H1 (cell line): ENCODE results near the gene ZNF48.
A peak's percentile ranks its signal among the peaks of the same experiment; 100 is the strongest.

Source experiments
- CHD2 ChIP-seq: IDR thresholded peaks from 2 replicates; pipeline ENCODE4 v1.6.1; 2012; ENCODE audit warnings: low read length, improper control_type of control experiment
- CREB1 ChIP-seq: IDR thresholded peaks from 2 replicates; pipeline ENCODE4 v1.6.1; 2012; ENCODE audit warnings: inconsistent platforms
- CTCF ChIP-seq, 3 experiments: IDR thresholded peaks; 1 replicate in 2 of 3; 2 replicates in 1 of 3; pipeline versions ENCODE4 v1.5.1 to v1.6.1; 2011; ENCODE audit warnings: low read length in 3 of 3, mild to moderate bottlenecking in 3 of 3, inconsistent platforms in 2 of 3, low read depth in 1 of 3, moderate library complexity in 1 of 3; ENCODE audit not compliant: insufficient read depth in 1 of 3; ENCODE audit errors: control extremely low read depth in 1 of 3
- MAFK ChIP-seq: IDR thresholded peaks from 2 replicates; pipeline ENCODE4 v1.6.1; 2012; ENCODE audit warnings: low read depth, mild to moderate bottlenecking, improper control_type of control experiment, low read length
- POLR2A ChIP-seq, 2 experiments: IDR thresholded peaks; 1 replicate in 1 of 2; 2 replicates in 1 of 2; pipeline ENCODE4 v1.6.1; 2011; ENCODE audit warnings: low read depth in 2 of 2, low read length in 2 of 2, mild to moderate bottlenecking in 2 of 2; ENCODE audit errors: control extremely low read depth in 1 of 2
- TF ChIP-seq, protein P1 (sequence below): IDR thresholded peaks from 2 replicates; pipeline ENCODE4 v1.6.1; 2012; ENCODE audit warnings: low read length, inconsistent platforms

DNA sequence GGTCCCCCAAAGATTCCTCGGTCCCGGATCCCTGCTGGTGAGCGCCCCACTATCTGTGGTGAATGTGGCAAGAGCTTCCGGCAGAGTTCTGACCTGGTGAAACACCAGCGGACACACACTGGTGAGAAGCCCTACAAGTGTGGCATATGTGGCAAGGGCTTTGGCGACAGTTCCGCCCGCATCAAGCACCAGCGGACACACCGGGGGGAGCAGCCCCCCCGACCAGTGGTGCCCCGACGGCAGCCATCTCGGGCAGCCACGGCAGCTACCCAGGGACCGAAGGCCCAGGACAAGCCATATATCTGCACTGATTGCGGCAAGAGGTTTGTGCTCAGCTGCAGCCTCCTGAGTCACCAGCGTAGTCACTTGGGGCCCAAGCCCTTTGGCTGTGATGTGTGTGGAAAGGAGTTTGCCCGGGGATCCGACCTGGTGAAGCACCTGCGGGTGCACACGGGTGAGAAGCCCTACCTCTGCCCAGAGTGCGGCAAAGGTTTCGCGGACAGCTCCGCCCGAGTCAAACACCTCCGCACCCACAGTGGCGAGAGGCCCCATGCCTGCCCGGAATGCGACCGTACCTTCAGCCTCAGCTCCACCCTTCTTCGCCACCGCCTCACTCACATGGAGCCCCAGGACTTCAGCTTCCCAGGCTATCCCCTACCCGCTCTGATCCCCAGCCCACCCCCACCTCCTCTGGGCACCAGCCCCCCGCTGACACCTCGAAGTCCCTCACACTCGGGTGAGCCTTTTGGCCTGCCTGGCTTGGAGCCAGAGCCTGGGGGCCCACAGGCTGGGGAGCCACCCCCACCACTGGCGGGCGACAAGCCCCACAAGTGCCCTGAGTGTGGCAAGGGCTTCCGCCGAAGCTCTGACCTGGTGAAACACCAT, 2.8 kb downstream of the ZNF48 start:
- TF ChIP-seq MAFK (no peak), CREB1 (no peak), POLR2A (IDR thresholded peaks at IDR 0.05; ENCODE audit: control extremely low read depth in 1 of 2, low read depth in 2 of 2, low read length in 2 of 2) (peak in 1 of 2 experiments; percentile 60; a peak in 1 of 3 replicates), CTCF (IDR thresholded peaks at IDR 0.05; ENCODE audit: control extremely low read depth in 1 of 3, insufficient read depth in 1 of 3, low read depth in 1 of 3, low read length in 3 of 3) (no peak), CHD2 (no peak)
- TF ChIP-seq, protein P1, sequence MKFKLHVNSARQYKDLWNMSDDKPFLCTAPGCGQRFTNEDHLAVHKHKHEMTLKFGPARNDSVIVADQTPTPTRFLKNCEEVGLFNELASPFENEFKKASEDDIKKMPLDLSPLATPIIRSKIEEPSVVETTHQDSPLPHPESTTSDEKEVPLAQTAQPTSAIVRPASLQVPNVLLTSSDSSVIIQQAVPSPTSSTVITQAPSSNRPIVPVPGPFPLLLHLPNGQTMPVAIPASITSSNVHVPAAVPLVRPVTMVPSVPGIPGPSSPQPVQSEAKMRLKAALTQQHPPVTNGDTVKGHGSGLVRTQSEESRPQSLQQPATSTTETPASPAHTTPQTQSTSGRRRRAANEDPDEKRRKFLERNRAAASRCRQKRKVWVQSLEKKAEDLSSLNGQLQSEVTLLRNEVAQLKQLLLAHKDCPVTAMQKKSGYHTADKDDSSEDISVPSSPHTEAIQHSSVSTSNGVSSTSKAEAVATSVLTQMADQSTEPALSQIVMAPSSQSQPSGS = no peak
